ENCODE results near the gene LCN10.

Gene LCN10

DNA sequence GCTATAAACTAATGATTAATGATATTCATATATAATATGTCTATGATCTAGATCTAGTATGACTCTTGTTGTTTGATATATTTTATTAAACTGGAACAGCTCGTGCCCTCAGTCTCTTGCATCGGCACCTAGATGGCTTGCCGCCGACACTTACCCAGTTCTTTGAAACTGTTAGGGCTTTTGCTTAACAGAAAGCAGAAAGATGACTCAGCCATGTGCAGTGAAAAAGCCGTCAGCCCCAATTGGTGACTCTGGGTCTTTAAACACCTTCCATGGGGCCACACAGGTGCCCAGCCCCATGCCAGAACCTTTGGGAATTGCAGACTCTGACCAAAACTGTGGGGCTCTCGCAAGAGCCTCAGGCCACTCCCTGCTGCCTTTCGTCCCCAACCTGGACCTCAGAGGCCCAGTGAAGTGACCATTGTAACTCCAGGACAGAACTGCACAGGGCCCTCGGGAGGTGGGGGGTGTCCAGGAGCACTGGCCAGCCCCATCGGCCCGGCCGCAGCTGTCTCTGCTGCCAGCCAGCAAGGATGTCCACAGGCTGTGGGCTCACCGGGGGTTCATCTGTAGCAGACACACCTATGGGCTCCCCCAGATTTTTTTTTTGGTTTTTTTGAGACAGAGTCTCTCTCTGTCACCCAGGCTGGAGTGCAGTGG lies 7.8 kb downstream of the LCN10 start:
- DNase-seq, result no peak

DNA sequence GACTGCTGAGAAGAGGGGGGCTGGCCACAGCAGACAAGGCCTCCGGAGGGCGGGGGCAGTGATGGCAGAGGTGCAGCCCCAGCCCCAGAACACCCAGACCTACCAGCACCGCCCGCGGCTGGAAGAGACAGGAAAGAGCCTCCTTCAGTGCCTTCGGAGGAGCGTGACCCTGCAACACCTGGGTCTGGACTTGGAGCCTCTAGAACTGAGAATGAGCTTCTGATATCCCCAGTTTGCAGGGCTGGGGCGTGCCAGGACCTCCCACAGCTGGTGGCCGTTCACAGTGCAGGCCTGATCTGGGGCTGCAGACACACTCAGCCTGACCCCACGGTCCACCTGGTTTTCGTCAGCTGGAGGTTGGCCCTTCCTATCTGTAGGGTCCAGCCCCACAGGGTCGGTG lies 9.1 kb downstream of the LCN10 start:
- DNase-seq, result no peak

DNA sequence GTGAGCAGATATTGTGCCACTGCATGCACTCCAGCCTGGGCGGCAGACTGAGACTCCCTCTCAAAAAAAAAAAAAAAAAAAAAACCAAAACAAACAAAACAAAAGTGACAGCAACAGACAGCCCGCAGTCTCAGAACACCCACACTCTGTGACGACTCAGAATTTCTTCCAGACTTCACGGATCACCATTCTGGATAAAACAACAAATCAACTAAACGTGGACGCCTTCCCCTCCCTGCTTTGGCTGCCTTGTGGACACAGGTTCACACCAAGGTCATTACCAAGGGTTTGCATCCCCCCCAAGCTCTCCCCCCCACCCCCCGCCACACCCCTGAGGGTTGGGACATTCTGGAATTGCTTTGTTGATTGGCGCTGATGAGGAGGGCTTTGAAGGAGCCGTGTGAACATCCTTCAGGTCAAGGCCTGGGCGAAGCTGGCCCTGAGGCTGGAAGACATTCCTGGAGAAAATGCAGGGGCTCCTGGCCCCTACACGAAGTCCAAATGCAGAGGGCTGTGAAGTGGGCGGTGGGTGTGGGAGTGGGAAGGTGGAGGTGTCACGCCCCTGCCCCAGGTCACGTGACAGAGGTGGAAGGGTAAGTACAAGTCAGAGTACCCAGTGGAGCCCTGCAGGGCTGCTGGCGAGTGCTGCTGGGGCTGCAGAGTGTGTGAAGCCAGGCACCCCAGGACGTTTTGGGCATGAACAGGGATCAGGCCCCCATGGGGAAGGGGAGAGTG lies 10.1 kb downstream of the LCN10 start:
- no peak for DNase-seq

DNA sequence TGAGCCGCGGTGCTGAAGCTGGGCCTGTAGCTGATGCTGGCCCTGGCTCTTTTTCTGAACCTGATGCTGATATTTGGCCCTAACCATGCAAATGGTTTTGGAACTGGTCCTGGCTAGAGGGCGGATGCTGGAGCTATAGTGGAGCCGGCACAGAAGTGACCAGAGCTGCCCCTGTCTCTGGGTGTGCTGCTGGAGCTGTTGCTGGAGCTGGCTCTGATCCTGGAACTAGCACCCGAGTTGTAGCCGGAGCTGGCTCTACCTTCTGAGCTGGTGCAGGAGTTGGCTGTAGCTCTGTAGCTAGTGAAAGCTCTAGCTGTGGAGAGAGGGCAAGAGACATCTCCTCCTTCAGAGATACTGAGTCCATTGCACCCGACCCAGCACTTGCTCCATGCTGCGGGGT lies 12.8 kb downstream of the LCN10 start:
- no peak for DNase-seq

DNA sequence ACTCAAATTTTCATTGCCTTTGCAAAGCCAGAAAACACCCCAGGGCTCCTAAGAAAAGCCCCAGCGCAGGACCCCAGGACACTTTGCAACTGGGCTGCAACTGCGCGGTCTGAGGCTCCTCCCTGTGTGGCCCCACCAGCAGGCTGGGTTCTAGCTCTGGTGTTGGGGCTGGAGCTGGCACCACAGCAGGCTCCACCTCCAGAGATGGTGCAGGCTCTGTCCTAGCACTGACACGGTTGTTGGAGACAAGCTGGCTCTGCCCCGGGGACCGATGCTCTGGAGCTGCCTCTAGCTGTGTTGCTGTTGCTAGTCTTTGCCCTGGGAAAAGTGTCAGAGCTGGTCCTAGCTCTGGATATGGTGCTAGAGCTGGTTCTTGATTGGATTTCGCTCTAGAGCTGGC lies 13.6 kb downstream of the LCN10 start:
- no peak for DNase-seq

DNA sequence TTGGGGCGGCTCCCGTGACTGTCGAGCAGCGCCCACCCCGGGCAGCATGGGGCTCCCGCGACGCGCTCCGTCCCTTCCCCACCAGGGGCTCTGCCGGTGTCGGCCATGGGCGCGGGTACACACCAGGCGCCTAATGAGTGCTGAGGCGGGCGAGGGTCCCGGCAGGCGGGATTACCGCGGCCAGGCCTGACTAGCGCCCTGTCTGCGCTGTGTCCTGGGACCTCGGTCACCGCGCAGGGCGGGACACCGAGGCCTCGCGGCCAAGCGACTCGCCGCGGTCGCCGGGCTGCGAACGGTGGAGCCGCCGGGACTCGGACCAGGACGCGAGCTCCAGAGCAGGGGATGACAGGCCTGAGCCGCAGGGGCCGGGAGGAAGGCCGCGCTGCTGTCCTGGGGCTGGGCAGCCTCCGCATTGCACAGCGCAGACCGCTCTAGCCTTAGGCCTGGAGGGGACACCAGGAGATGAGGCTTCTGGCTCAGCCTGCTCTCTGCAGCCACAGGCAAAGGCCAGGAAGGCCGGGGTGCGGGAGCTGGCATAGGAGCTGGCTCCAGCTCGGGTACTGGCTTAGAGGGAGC lies 14.1 kb downstream of the LCN10 start:
- DNase-seq, result no peak

DNA sequence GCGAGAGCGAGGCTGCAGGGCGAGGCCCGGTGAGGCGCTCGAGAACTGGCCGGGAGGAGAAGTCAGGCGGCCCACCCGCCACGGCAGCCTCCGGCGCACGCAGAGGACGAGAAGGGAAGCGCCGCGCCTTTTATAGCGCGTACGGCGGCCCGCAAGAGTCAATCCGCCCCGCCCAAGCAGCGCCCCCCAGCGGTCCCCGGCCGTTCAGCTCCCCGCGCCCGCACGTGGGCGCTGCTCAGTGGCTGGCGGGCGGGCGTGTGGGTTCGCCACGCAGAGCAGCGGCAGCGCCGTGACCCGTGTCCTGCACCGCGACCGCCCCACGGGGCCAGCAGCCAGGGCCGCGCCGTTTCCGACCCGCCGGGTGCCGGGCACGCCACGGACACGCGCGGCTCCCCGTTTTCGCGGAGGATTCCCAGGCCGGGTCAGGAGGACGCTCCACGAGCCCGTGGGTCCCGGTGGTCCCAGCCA lies 14.6 kb downstream of the LCN10 start:
- peak; percentile 84 for DNase-seq

DNA sequence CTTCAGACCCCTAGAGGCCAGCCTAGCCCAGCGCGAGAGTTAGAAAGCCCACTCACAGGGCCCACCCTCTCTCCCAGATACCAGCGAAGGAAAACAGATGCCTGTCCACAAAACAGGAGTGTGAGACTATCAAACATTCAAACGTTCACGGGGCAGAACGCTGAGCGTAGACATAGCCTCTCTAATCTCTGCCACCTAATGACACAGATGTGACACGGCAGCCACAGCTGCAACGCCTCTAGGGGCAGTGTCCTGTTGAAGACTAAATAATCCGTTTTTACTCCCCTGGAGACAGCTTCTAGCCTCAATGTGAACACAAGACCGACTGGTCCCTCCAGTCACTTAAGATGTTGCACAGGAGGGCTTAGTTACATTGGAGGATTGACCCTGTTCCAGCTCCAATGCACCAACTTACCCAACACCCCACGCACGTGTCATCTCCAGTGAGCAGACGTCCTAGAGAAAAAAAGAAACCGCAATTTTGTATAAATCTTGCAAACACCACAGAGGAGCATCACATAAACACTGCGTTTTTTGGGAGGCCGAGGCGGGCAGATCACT lies 16.0 kb downstream of the LCN10 start:
- no peak for DNase-seq

DNA sequence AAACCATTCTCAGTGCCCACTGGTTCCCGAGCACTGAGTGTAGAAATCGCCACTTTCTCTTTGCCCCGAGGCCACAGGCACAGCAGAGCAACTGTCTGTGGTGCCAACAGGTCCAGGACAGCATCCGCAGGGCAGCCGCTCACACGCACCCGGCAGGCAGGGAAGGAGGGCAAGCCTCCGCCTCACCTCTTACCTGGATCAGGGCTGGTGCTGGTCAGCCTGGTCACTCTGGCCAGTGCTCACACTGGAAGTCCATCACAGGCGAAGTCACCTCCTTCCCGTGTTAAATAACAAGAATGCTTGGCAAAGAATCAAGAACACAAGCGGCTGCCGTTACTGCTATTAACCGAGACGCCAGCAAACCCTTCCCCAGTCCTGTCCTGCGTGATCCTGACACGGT lies 16.6 kb downstream of the LCN10 start:
- no peak for DNase-seq

DNA sequence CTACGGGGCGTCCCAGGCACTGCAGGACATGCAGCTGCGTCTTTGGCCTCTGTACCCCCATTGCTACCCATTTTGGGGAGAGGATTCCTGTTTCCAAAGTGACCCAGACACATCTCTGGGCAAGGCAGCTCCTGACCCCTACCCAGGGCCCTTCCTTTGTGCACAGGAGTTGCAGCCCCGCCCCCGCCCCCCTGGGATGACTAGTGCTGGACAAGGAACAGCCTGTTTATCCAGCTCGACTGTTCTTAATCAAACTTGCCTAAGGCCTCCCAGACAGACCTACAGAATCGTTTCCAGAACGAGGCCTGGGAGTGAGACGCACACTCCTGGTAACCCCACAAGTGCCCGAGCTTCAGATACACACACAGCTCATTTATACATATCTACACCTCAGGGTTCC lies 17.1 kb downstream of the LCN10 start:
- DNase-seq, result no peak

DNA sequence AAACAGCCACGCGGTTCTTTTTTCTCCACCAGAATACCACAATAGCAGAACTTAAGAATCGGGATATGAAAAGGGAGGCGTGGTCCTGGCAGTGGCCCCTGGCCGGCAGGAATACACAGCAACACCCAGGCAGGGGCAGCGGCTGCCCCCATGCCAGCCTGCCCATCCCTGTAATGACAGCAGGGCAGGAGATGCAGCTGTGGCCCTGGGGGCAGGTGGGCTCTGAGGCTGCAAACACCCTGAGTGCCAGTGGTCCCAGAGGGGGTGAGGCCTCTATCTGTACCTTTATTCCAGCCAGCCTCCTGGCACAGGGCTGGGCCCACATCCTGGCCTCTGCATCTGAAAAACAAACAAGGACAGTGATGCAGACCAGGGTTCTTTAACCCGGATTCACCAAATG lies 18.0 kb downstream of the LCN10 start:
- no peak for DNase-seq

DNA sequence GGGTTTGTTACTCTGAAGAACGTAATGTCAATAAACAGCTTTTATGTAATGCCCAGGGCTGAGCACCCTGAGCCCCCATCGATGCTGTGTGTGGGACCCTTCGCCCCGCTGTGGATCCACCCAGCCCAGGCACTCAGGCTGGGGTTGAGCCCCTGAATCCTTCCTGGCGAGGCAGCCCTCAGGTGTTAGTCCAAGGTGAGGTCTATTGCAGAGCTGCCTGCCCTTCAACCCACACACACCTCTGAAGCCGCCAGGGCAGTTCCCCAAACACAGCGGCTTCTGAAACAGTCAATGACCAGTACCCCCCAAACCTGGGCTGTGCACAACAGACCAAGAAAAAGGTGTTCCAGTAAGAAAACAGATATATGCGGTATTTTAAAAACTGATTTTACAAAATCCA lies 18.8 kb downstream of the LCN10 start:
- DNase-seq, result no peak

DNA sequence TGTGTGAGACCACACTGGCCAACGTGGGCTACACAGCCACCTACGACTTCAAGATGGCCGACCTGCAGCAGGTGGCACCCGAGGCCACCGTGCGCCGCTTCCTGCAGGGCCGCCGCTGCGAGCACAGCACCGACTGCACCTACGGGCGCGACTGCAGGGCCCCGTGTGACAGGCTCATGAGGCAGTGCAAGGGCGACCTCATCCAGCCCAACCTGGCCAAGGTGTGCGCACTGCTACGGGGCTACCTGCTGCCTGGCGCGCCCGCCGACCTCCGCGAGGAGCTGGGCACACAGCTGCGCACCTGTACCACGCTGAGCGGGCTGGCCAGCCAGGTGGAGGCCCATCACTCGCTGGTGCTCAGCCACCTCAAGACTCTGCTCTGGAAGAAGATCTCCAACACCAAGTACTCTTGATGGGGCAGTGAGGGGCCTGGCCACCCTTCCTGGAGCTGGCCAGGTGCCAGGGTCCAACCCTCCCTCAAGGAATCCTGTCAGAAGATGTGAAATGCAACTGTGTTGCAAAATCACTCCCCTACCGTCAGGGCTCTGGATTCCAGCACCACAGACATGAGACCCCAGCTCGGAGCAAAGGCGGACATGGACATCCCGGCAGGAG lies 19.3 kb downstream of the LCN10 start:
- DNase-seq, result no peak

DNA sequence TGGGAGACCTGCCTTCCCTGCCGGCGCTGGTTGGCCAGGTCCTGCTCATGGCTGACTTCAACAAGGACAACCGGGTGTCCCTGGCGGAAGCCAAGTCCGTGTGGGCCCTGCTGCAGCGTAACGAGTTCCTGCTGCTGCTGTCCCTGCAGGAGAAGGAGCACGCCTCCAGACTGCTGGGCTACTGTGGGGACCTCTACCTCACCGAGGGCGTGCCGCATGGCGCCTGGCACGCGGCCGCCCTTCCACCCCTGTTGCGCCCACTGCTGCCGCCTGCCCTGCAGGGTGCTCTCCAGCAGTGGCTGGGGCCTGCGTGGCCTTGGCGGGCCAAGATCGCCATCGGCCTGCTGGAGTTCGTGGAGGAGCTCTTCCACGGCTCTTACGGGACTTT lies 19.8 kb downstream of the LCN10 start:
- DNase-seq, result no peak

DNA sequence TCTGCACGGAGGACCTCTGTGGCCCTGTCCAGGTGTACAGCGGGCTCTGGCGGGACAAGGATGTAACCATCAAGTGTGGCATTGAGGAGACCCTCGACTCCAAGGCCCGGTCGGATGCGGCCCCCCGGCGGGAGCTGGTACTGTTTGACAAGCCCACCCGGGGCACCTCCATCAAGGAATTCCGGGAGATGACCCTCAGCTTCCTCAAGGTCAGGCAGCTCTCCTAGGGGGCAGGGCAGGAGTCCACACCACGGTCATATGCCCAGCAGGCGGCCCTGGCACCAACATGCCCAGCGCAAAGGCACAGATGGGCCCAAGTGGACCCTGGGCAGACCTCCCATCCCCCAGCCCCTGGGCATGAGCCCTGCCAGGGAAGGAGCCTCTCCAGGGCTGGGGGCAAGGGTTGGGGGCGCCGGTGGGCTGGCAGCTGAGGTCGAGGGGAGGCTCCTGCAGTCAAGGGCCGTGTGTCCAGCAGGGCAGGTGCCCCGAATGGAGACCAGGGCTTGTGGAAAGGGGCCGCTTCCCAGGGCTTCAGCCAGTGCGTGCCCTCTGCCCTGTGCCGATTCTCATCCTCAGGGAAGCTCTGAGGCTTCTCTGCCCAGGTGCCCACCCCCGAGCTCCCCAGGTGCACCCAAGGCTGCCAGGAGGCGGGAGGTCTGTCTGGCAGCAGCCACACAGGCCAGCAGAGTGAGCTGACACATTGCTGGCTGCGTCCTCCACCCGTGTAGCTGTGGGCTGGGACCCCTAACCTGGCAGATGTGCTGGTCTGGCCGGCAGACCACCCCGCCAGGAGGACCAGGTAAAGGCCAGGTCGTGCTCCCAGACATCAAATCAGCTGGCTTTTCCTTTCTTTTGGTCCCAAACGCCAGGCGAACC lies 20.4 kb downstream of the LCN10 start:
- DNase-seq, result no peak

DNA sequence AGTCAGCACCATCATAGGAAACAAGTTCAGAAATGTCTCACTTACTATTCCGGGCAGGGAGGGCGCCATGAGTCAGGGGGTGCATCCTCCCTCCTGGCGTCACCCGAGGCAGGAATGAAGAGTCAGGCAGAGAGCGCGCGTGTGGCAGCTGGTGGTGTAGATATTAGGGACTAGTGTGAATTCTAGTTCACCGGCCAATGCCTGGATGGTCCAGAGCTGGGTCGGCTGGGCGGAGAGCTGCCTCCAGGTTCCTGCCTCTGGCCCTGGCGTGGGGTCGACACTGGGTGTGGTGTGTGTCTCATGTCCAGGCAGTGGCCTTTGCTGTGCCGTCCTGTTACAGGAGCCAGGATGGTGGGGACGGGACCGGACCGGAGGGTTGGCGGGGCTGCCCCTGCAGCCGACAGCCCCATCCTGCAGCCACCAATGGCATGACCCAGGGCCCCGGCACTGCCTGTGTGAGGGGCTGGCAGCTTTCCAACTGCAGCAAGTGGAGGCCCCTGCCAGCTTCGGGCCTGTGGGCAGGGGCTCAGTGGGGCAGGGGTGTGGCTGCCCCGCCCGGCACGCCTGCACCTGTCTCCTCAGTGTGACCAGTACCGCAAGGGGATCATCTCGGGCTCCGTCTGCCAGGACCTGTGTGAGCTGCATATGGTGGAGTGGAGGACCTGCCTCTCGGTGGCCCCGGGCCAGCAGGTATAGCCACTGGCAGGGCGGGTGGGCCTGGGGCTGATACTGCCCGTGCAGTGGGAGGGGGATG lies 21.2 kb downstream of the LCN10 start:
- DNase-seq, result no peak

DNA sequence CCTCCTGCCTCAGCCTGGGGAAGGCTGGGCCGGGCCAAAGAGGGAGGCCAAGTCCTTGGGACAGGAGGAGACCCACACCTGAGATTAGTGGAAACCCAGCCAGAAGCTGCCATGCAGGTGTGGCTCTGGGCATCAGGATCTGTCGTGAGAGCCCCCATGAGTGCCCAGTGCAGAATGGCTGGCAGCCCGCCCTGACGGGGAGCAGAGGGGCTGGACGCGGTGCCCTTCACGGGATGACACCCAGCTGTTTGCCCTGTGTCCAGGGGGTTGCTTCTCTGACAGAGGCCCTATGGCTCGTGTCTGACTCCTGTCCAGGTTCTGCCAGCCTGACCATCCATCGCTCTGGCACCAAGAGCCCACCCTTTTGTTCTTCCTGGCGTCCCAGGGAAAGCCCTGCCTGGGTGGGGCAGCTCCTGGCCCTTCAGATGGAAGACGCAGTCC lies 21.8 kb downstream of the LCN10 start:
- DNase-seq, result no peak

DNA sequence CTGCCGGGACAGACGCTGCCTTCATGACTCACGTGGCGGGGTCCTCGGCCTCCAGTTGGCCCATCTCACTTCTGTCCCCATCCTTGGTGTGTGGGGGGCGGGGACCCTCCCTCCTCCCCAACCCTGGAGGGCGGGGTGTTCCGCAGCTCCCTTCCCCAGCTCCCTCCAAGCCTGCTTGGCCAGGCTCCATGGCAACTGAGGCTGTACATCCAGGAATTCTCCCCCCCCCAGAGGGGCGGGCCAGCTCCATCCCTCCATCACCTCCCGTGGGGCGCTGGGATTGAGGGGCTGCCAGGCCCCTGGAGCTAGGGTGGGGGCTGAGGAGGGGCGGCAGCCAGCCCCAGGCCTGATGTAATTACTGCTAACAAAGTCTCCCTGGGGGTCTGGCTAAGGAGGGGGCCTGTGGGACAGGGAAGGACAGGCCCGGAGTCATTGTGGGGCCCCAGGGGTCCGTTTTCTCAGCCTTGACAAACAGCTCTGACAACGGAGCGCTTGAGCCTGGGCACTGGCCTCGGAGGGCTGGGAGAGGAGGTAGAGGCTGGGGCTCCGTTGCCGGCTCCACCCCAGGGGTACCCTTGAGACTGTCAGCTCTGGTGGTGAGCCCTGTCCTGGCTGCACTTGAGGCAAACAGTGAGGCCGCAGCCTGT lies 22.4 kb downstream of the LCN10 start:
- DNase-seq, result no peak

DNA sequence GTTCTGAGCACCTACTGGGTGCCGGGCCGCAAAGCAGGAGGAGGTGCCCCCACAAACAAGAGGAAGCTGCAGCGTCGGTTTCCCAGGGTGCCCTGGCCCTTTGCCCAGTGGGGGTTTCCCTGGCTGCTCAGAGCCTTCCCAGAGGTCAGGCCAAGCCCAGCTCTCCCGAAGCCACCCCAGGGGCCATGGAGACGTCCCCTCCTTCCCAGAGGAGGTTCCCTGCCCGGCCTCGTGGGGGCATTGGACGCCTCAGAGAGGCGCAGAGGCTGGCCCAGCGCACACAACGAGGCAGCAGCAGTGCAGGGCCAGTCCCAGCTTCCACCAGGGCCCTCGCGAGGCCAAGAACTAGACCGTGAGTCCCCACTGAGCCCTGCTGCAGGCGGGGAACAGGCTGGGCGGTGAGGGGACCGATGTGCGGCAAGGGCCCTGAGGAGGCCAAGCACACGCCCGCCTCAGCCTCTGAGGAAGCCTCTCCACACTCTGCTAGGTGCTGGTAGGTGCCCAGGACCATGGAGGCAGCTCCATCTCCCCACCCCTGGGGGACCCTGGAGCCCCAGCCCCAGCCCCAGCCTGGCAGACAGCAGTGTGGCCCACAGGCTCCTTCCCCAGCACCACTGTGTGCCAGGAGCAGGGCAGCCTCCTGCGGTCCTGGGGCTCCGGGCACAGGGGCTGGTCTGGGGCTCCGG lies 23.4 kb downstream of the LCN10 start:
- no peak for DNase-seq

DNA sequence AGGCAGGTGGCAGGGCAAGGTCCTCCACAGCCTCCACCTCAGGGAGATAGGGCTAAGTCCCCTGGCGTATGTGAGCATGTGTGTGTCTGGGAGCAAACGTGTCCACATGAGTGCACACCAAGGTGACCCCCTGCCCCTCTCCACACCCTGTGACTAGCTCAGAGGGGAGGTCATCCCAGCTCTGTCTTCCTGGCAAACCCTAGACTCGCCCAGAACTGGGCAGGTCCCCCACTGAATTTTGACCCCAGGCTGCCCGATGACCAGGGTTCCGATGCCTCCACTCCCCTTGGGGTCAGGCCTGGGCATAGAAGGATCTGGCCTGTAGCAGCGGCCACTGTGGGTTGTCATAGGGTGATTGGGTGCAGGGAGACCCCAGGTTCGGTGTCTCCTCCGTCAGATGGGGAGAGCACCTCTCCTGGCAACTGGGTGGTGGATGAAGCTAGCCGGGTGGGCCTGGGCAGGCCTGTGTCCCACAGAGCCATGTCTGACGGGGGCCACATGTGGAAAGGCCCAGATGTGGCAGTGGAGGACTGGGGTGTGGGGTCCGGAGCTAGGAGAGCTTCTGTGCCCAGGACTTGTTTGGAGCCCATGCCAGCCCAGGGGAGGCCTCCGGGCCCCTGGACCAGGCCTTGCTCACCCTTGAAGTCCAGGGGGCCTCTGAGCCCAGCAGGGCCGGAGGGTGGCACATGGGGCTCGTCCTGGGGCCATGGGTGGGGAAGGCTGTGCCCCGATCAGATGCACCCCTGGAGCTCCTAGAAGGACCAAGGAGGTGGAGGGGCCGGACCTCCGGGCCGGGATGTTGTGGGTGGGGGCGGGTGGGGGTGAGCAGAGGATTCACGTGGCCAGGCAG lies 24.2 kb downstream of the LCN10 start:
- DNase-seq, result no peak

Measured in NCI-H774 (cell line).